Gastroesophageal sphincter (tissue), 3 donors: Measurements from ENCODE around the gene SH3TC2.

Source experiments
- CTCF ChIP-seq, 4 experiments: fragments of 200-600 bp in 2 of 4; fragments of 450-650 bp in 2 of 4; sonication (generic) in 1 of 4; IDR thresholded peaks; one replicate each; pipeline ENCODE4 v1.5.1; 2017 to 2019; ENCODE audit warnings: antibody characterized with exemption in 4 of 4, mild to moderate bottlenecking in 2 of 4, moderate library complexity in 2 of 4
- POLR2A ChIP-seq, 2 donors: fragments of 450-650 bp; IDR thresholded peaks; one replicate each; pipeline ENCODE4 v1.6.1; 2017; ENCODE audit warnings: antibody characterized with exemption in 2 of 2, mild to moderate bottlenecking in 2 of 2, moderate library complexity in 1 of 2
- POLR2AphosphoS5 ChIP-seq: sonication (generic); formaldehyde crosslinking; IDR thresholded peaks from one replicate; pipeline ENCODE4 v1.6.1; 2017; ENCODE audit warnings: antibody characterized with exemption

- no peak for TF ChIP-seq POLR2A (IDR thresholded peaks at IDR 0.05)
- no peak for TF ChIP-seq CTCF (IDR thresholded peaks at IDR 0.05)
- TF ChIP-seq POLR2AphosphoS5, result no peak
Measured at GRCh38 chr5:149018909-149019443, 43.9 kb downstream of the SH3TC2 start.
